HG03095 (cell line): ENCODE results near the gene B3GNT5.
A peak's percentile ranks its signal among the peaks of the same experiment; 100 is the strongest.

Experiments
- ATAC-seq: cut with Tn5 transposase; IDR thresholded peaks from one replicate; pipeline ENCODE4 v1.9.1; 2021; ENCODE audit warnings: moderate library complexity; ENCODE audit not compliant: unreplicated experiment

Gene B3GNT5

GRCh38 chr3:183287301-183287971 lies 34.4 kb downstream of the B3GNT5 start:
- no peak for ATAC-seq

GRCh38 chr3:183288117-183288516 lies 35.1 kb downstream of the B3GNT5 start:
- no peak for ATAC-seq

- ATAC-seq: no peak
These were observed 37.2 kb downstream of the B3GNT5 start for GRCh38 chr3:183290216-183290615.

DNA sequence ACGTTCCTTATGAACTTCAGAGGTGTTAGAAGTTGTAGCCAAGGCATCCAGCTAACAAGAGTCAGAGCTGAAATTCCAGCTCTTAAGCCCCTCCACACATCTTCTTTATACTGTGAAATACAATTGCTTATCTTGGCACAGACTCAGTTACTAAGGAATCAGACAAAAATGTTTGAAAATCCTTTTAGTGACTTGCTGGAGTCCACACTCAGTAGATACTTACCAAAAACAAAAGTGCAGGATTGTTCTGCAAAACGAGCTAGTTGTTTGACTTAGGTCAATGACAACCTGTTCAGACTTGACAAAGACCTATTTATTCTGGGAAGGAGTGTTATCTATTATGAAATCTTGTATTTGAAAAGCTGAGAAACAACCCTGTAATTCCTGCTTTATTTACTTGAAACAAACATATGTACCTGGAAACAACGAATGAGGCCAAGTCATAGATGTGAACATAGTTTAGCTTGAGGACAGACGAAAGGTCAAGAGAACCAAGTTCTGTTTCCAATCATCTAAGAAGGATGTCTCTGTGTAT lies 38.5 kb downstream of the B3GNT5 start:
- ATAC-seq: no peak

- no peak for ATAC-seq
These were observed 40.9 kb downstream of the B3GNT5 start for GRCh38 chr3:183293966-183294365.

GRCh38 chr3:183295211-183295610 lies 42.2 kb downstream of the B3GNT5 start:
- no peak for ATAC-seq

DNA sequence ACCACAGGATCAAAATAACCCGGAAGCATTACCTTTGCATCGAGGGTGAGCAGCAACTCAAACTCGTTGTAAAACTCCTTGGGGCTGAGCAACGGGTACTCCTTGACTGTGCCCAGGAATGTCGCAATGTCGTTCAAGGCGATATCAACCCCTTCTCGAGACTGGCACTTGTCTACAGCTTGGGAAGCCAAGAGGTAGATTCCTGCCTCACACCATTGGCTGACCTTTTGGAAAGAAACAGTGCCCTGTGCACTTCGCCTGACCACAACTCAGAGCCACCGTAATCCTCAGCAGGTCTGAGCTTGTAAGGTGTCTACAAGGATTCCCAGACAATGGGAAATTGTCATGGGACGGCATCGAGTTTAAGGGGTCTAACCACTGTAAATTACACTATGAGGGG lies 43.9 kb downstream of the B3GNT5 start:
- no peak for ATAC-seq

DNA sequence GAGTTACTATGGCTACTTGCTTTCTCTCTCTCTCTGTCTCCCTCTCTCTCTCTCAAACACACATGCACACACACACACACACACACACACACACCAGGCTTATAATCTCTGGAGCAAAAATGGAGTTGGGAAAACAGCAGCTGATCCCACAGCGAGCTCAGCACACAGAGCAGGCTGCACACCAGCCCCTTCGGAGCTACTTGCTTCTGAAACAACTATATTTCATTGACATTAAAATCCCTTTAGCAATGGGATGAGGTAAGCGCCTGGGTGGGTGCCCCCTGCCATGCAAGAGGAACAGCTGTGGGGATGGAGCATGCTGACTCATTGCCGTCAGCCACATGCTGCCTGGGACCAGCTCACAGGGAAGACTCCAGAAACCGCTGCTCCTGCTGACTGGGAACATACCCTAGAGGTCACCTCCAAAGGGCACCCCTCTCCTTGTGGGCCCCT lies 45.7 kb downstream of the B3GNT5 start:
- ATAC-seq: no peak

DNA sequence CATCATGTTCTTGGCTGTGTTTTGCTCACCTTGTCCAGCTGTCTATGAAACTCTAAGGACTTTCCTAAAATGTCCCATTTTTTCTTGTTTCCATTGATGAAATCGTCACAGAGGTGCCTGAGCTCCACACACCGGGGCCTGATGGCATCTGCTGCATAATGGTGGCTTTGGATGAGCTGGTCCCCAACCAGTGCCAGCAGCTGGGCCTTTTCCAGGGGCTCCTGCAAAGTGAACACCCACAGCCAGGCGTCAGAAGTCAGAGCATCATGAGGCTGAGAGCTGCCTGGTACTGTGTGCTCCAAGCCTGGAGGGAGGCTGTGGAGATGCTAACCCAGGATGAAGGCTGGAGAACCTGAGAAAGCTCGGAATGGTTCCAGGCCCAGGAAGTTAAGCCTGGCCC lies 46.9 kb downstream of the B3GNT5 start:
- no peak for ATAC-seq

- no peak for ATAC-seq
These were observed 48.0 kb downstream of the B3GNT5 start for GRCh38 chr3:183300996-183301562.

GRCh38 chr3:183301937-183302580 lies 49.0 kb downstream of the B3GNT5 start:
- ATAC-seq: no peak

- ATAC-seq: no peak
These were observed 50.6 kb downstream of the B3GNT5 start for GRCh38 chr3:183303690-183304089.

GRCh38 chr3:183306798-183307671 lies 54.0 kb downstream of the B3GNT5 start:
- peak; percentile 85 for ATAC-seq

- no peak for ATAC-seq
These were observed 54.7 kb downstream of the B3GNT5 start for GRCh38 chr3:183307749-183308148.

- no peak for ATAC-seq
These were observed 55.7 kb downstream of the B3GNT5 start for GRCh38 chr3:183308751-183309150.

GRCh38 chr3:183309276-183309675 lies 56.2 kb downstream of the B3GNT5 start:
- ATAC-seq: no peak

DNA sequence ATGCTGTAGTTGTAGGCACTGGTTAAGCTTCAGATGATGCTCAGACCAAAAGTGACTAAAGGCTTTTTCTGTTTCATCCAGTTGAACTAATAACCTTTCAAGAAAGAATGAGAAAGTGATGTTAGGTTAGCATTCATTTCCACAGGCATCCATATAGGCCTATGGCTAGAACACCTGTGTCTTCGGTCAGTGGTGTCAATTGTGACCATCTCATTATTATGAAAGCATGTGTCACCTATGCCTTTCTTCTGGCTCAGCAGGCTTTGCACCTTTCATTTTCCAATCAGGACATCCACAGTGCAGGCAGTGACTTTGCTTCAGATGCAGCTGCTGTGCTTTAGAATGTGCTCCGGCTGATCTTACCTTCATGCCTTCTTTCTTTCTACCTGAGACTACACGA lies 57.9 kb downstream of the B3GNT5 start:
- no peak for ATAC-seq

- ATAC-seq: no peak
These were observed 59.4 kb downstream of the B3GNT5 start for GRCh38 chr3:183312433-183312832.

DNA sequence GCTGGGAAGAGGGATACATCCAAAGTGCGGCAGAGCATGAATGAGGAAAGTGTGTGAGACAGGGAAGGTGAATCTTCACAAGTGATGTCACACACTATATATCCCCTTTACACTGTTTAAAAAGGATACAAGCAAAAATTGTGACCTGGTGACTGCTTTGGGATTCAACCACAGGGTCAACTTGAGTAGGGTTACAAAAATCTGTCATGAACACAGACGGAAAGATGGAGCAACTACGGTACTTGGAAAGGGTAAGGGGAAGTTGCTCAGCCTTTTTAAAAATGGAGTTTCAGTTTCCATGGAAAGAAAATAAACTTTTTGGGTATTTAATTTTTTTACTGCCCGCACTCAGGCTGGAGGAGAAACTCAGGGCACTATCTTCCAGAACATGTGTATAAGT lies 60.3 kb downstream of the B3GNT5 start:
- ATAC-seq: no peak

GRCh38 chr3:183313764-183314163 lies 60.7 kb downstream of the B3GNT5 start:
- no peak for ATAC-seq

DNA sequence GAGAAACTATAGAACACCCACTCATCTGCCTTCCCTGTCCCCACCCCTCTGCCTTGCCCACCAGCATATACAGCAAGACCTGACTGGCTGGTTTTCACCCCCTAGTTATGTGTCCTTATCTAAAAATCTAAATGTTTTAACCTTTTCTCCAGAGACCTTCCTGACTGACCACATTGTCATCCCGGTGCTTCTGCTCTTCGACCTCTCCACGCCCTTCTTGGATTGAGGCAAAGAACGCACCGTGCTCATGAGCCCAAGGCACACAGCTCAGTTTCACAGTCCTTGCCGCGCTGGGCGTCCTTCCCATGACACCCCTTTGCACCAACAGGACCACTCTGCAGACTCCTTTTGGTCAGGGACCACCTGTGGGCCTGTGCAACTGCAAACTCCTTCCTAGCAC lies 62.7 kb downstream of the B3GNT5 start:
- no peak for ATAC-seq
